IMR-90 (cell line): ENCODE measurements around the gene RTRAF. TPM values are rescaled to one million over a fixed set of nuclear protein-coding genes. Genes with fewer than 3 reads are reported as not detected.
A peak's percentile ranks its signal among the peaks of the same experiment; 100 is the strongest.

Experiments used
- ATAC-seq: fragments of 200-7000 bp; cut with Tn5 transposase; 2 replicates; pipeline ENCODE4 v1.9.1; 2020; ENCODE audit warnings: low read depth, mild to moderate bottlenecking, moderate library complexity
- BruUV-seq: library from RNA; stranded (reverse); fragments of 400-500 nt; replicated peaks from 2 replicates; lab custom pipeline; 2021; lab: Mats Ljungman, UMichigan
- CTCF ChIA-PET: fragments of 300-600 bp; formaldehyde crosslinking; extraction: SDS; loops from one replicate; lab custom pipeline; 2021; ENCODE audit warnings: antibody characterized with exemption; lab: Yijun Ruan, JAX
- POLR2A ChIA-PET: fragments of 300-600 bp; sonication (Branson Sonifier 250); formaldehyde crosslinking; loops from one replicate; lab custom pipeline; 2022; ENCODE audit warnings: antibody characterized with exemption; ENCODE audit not compliant: unreplicated experiment; lab: Charles Lee
- DNase-seq: peaks from one replicate; pipeline ENCODE4 v3.0.0; 2013
- H2AFZ ChIP-seq: replicated peaks from 2 replicates; pipeline ENCODE3; 2013; ENCODE audit warnings: low read length, mild to moderate bottlenecking; ENCODE audit not compliant: poor library complexity
- H2AK5ac ChIP-seq: 2 replicates; pipeline ENCODE4 v1.6.1; 2013; ENCODE audit warnings: low read depth, low read length, inconsistent platforms
- H2AK9ac ChIP-seq: replicated peaks from 2 replicates; pipeline ENCODE3; 2013; ENCODE audit warnings: mild to moderate bottlenecking, low read depth, low read length, moderate library complexity; ENCODE audit not compliant: poor library complexity
- H2BK120ac ChIP-seq: 2 replicates; pipeline ENCODE4 v1.6.1; 2013; ENCODE audit warnings: low read depth, low read length, inconsistent platforms
- H2BK15ac ChIP-seq: 3 replicates; pipeline ENCODE4 v1.6.1; 2013; ENCODE audit warnings: low read depth, low read length, inconsistent platforms
- H2BK20ac ChIP-seq: 2 replicates; pipeline ENCODE4 v1.6.1; 2013; ENCODE audit warnings: low read depth, mild to moderate bottlenecking, inconsistent platforms, low read length, moderate library complexity
- H2BK5ac ChIP-seq: 2 replicates; pipeline ENCODE4 v1.6.1; 2013; ENCODE audit warnings: mild to moderate bottlenecking, low read depth, low read length, inconsistent platforms; ENCODE audit not compliant: poor library complexity, severe bottlenecking
- H3K14ac ChIP-seq: replicated peaks from 2 replicates; pipeline ENCODE4 v1.6.1; 2013; ENCODE audit warnings: low read depth, low read length, inconsistent platforms
- H3K18ac ChIP-seq: 2 replicates; pipeline ENCODE4 v1.6.1; 2013; ENCODE audit warnings: low read depth, low read length, control low read depth
- H3K23ac ChIP-seq: 2 replicates; pipeline ENCODE4 v1.6.1; 2013; ENCODE audit warnings: low read depth, low read length, inconsistent platforms
- H3K27ac ChIP-seq: 2 replicates; pipeline ENCODE4 v1.5.1; 2013; ENCODE audit warnings: mild to moderate bottlenecking, control low read depth, low read length; ENCODE audit not compliant: insufficient read depth
- H3K27me3 ChIP-seq: 2 replicates; pipeline ENCODE4 v1.6.1; 2013; ENCODE audit warnings: low read length; ENCODE audit not compliant: control insufficient read depth, insufficient read depth
- H3K36me3 ChIP-seq: 2 replicates; pipeline ENCODE4 v1.6.1; 2013; ENCODE audit warnings: low read length, mixed read lengths; ENCODE audit not compliant: control insufficient read depth, insufficient read depth
- H3K4ac ChIP-seq: 2 replicates; pipeline ENCODE4 v1.6.1; 2013; ENCODE audit warnings: low read depth, low read length, inconsistent platforms
- H3K4me1 ChIP-seq: 2 replicates; pipeline ENCODE4 v1.6.1; 2013; ENCODE audit warnings: low read length, mixed read lengths; ENCODE audit not compliant: control insufficient read depth, insufficient read depth
- H3K4me2 ChIP-seq: 2 replicates; pipeline ENCODE4 v1.6.1; 2013; ENCODE audit warnings: low read depth, mild to moderate bottlenecking, control low read depth, low read length, moderate library complexity
- H3K4me3 ChIP-seq: 2 replicates; pipeline ENCODE4 v1.5.1; 2013; ENCODE audit warnings: low read depth, mild to moderate bottlenecking, control low read depth, low read length, moderate library complexity; ENCODE audit not compliant: insufficient read depth
- H3K56ac ChIP-seq: 2 replicates; pipeline ENCODE4 v1.6.1; 2013; ENCODE audit warnings: low read length, inconsistent platforms; ENCODE audit not compliant: insufficient read depth; ENCODE audit errors: extremely low read depth
- H3K79me1 ChIP-seq, 2 experiments: 2 replicates each; pipeline ENCODE4 v1.6.1; 2013; ENCODE audit warnings: low read length in 2 of 2, inconsistent platforms in 1 of 2, low read depth in 1 of 2
- H3K9ac ChIP-seq: 2 replicates; pipeline ENCODE4 v1.6.1; 2013; ENCODE audit warnings: low read depth, low read length, control low read depth
- H3K9me1 ChIP-seq: 2 replicates; pipeline ENCODE4 v1.6.1; 2013; ENCODE audit warnings: low read length, inconsistent platforms; ENCODE audit not compliant: insufficient read depth
- H3K9me3 ChIP-seq: 2 replicates; pipeline ENCODE4 v1.6.1; 2013; ENCODE audit warnings: low read length; ENCODE audit not compliant: control insufficient read depth, insufficient read depth
- H4K20me1 ChIP-seq: 2 replicates; pipeline ENCODE4 v1.6.1; 2013; ENCODE audit warnings: low read length, inconsistent platforms; ENCODE audit not compliant: insufficient read depth
- H4K5ac ChIP-seq: 2 replicates; pipeline ENCODE4 v1.6.1; 2013; ENCODE audit warnings: mild to moderate bottlenecking, low read depth, low read length, control low read depth
- H4K8ac ChIP-seq, 2 experiments: 2 replicates each; pipeline ENCODE4 v1.6.1; 2013; ENCODE audit warnings: low read depth in 2 of 2, low read length in 2 of 2, control low read depth in 1 of 2, inconsistent platforms in 1 of 2
- H4K91ac ChIP-seq: 2 replicates; pipeline ENCODE4 v1.6.1; 2013; ENCODE audit warnings: low read depth, low read length, inconsistent platforms; ENCODE audit not compliant: insufficient read depth
- CTCF ChIP-seq: conservative IDR thresholded peaks from 2 replicates; pipeline ENCODE4 v1.5.1; 2012; ENCODE audit warnings: mild to moderate bottlenecking, low read depth, low read length, improper control_type of control experiment
- MAZ ChIP-seq: IDR thresholded peaks from 2 replicates; pipeline ENCODE4 v1.6.1; 2012; ENCODE audit warnings: low read depth, mild to moderate bottlenecking, low read length, improper control_type of control experiment, moderate library complexity, borderline replicate concordance
- MXI1 ChIP-seq: IDR thresholded peaks from 2 replicates; pipeline ENCODE4 v1.6.1; 2012; ENCODE audit warnings: low read depth, mild to moderate bottlenecking, low read length, moderate library complexity, borderline replicate concordance
- RAD21 ChIP-seq: IDR thresholded peaks from 2 replicates; pipeline ENCODE4 v1.6.1; 2012; ENCODE audit warnings: low read length, improper control_type of control experiment
- SMC3 ChIP-seq: fragments of 150-350 bp; IDR thresholded peaks from 2 replicates; pipeline ENCODE4 v1.6.1; 2016; ENCODE audit warnings: low read depth, mild to moderate bottlenecking, antibody characterized with exemption, low read length, moderate library complexity
- WGBS, 2 experiments: methylation state at CpG; one replicate each; pipeline versions ENCODE4 v1.1.5 to v1.1.7; 2013; ENCODE audit warnings: missing lambda C conversion rate in 2 of 2; ENCODE audit not compliant: insufficient read length in 1 of 2; ENCODE audit errors: extremely low coverage in 2 of 2; 5-methylcytosine and 5-hydroxymethylcytosine counted together
- dilution Hi-C: fragments of 300-500 bp; cut with HindIII; formaldehyde crosslinking; loops from one replicate; pipeline ENCODE4 v1.14.3; 2018; ENCODE audit warnings: low sequenced_read_pairs; ENCODE audit not compliant: unreplicated experiment
- in situ Hi-C: fragments of 300-500 bp; cut with MboI; formaldehyde crosslinking; loops from 3 replicates; pipeline ENCODE4 v1.14.3; 2019; ENCODE audit warnings: low sequenced_read_pairs, inconsistent platforms, mixed read lengths
- intact Hi-C: fragments of 100-400 bp; cut with micrococcal nuclease; formaldehyde crosslinking; loops from 2 replicates; pipeline ENCODE4 v1.10.0; 2022
- polyA plus RNA-seq, 3 experiments: library from polyadenylated mRNA; depleted of rRNA; stranded (reverse); fragments of >200 nt; gene quantifications; 2 replicates each; pipeline ENCODE4 v1.2.3, GENCODE V29; 2012; ENCODE audit warnings: low replicate concordance in 1 of 3
- total RNA-seq: library from RNA; depleted of rRNA; stranded (reverse); fragments of >200 nt; gene quantifications from 2 replicates; pipeline ENCODE4 v1.2.3, GENCODE V29; 2012

The RTRAF gene
- total and polyA plus RNA-seq, 2 of the 4 experiments (the other 2 are of a cell fraction) = 53.2 to 102 TPM

DNA sequence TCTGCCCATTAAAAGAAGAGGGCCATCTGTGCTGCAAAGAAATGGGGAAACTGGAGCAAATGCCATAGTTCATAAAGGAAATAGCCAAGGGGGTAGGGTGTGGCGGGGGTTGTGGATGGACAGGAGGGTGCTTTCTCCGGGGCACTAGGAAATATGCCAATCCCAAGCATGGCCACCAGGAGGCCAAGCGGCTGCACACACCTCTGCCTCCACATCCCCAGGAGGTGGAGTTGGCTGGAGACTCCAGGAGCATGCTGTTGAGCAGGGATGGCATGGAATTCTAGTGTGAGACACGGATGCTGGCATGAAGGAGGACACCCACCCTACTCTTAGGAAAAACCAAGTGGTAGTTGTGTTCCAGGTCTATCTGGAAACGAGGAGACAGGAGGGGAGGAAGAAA lies 54.3 kb downstream of the RTRAF start:
- H4K91ac ChIP-seq = peak overlapping the region; percentile 70; the same call in 1 of the 2 replicates

More for the DNA sequence above, 54.3 kb downstream of the RTRAF start:
- Histone ChIP-seq H3K14ac (peak overlapping the region; percentile 54), H3K4me1 (peaks cover 35% of the 10 kb centered on the region), H2AK9ac (peak overlapping the region; percentile 59), H3K27me3 (no peaks in the 10 kb centered on the region), H2AFZ (no peak overlapping the region), H3K4me3 (no peak overlapping the region), H3K27ac (peak overlapping the region; percentile 10; the same call in 1 of the 2 replicates), H3K18ac (0 out of 2 replicates have a peak overlapping the region, but pooled peaks have one; percentile 4), H2BK15ac (peak overlapping the region; percentile 10; the same call in 1 of the 3 replicates), H3K4me2 (no peak overlapping the region), H2BK5ac (peak overlapping the region; percentile 38), H3K36me3 (peaks cover 60% of the 10 kb centered on the region), H2BK120ac (peak overlapping the region; percentile 73), H3K56ac (no peak overlapping the region), H4K20me1 (peaks cover 26% of the 10 kb centered on the region), H3K9ac (no peak overlapping the region), H3K9me3 (no peaks in the 10 kb centered on the region), H4K8ac (peak overlapping the region in 1 of 2 experiments; percentile 56; a peak in 2 of 4 replicates), H3K4ac (peak overlapping the region; percentile 79), H2BK20ac (peak overlapping the region; percentile 63), H3K23ac (peak overlapping the region; percentile 58; the same call in 1 of the 2 replicates), H2AK5ac (peak overlapping the region; percentile 72), H4K5ac (no peak overlapping the region), H3K9me1 (peaks cover 41% of the 10 kb centered on the region), H3K79me1 (peaks cover 42 to 81% of the 10 kb centered on the region in 2 experiments)
- dilution Hi-C loops (no loop called here), intact Hi-C loops (loop anchor here (1.0 kb wide), 1 partner anchor 88 kb away; no protein-coding TSS in a partner anchor), in situ Hi-C loops (no loop called here)
- WGBS, 2 experiments = no CpG with 5 or more reads among the region's 5 CpGs
- ChIA-PET CTCF (interaction anchor here (0.6 to 0.9 kb wide), 2 partner anchors 21 to 28 kb away, joined by 4 to 5 read pairs; no protein-coding TSS in a partner anchor), POLR2A (no interaction called here)
- TF ChIP-seq SMC3 (peak; percentile 61), MXI1 (0 out of 2 replicates have a peak, but pooled peaks have one; percentile 36), MAZ (no peak), RAD21 (peak; percentile 56), CTCF (peak; percentile 51)
- ATAC-seq (0 out of 2 replicates have a peak, but pooled peaks have one; percentile 21), DNase-seq (peak; percentile 23)
- BruUV-seq = no TSS peak
